GM12873 (cell line): Measurements from ENCODE around the gene MAD1L1.

Experiments
- TF ChIP-seq, protein P1 (sequence below): IDR thresholded peaks from 2 replicates; pipeline ENCODE4 v1.5.1; 2012; ENCODE audit warnings: low read depth, mild to moderate bottlenecking, moderate library complexity, low read length, control low read depth; ENCODE audit not compliant: insufficient read depth; ENCODE audit errors: missing control alignments

Gene MAD1L1

DNA sequence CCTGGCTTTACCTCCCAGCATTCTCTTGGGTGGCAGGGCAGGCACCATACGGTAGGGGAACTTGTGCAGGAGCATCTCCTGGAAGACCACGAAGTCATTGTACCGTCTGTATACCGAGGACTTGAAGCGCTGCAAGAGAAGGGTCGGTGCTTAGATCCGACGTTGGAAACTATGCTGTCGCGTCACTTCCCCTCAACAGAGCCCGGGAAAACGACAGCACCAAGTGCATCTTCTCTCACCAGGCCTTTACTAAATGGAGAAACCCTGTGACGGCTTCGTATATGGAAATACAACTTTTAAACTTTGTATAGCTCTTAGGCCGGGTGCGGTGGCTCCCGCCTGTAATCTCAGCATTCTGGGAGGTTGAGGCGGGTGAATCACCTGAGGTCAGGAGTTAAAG, 42.4 kb upstream of the MAD1L1 start:
- TF ChIP-seq, protein P1, sequence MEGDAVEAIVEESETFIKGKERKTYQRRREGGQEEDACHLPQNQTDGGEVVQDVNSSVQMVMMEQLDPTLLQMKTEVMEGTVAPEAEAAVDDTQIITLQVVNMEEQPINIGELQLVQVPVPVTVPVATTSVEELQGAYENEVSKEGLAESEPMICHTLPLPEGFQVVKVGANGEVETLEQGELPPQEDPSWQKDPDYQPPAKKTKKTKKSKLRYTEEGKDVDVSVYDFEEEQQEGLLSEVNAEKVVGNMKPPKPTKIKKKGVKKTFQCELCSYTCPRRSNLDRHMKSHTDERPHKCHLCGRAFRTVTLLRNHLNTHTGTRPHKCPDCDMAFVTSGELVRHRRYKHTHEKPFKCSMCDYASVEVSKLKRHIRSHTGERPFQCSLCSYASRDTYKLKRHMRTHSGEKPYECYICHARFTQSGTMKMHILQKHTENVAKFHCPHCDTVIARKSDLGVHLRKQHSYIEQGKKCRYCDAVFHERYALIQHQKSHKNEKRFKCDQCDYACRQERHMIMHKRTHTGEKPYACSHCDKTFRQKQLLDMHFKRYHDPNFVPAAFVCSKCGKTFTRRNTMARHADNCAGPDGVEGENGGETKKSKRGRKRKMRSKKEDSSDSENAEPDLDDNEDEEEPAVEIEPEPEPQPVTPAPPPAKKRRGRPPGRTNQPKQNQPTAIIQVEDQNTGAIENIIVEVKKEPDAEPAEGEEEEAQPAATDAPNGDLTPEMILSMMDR = no peak

DNA sequence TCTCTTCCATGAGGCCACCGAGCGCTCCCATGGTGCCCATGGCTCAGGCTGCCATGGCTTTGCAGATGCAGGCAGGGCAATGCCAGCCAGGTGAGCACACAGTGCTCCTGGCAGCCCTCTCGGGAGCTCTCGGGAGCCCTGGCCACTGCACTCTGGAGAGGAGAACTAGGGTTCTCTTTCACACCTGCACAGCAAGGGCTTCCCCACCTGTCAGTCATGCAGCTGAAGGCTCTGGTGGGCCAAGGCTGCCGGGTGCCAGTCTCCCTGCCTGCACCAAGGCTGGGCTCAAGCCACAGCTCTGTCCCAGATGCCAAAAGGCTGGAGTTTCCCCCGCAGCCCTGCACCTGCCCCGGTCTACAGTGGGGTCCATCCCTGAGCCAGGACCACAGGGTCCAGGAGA, 41.9 kb upstream of the MAD1L1 start:
- TF ChIP-seq, protein P1 = no peak

DNA sequence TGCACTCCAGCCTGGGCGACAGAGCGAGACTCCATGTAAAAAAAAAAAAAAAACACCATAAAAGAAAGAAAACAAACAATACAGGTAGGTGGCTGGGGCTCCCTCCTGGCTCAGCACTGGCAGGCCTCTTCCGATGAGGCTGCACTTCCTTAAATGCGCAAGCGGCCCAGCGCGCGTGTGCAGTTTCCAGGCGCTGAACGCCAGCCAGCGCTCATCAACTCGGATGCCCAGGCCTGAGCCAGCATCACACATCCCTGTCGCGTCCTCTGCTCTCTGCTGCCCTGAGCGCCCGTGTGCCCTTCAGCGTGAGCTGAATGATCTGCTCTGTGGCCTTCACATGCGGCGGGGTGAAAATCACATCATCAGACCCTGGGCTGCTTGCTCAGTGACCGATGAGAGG, 41.1 kb upstream of the MAD1L1 start:
- TF ChIP-seq, protein P1 = no peak

DNA sequence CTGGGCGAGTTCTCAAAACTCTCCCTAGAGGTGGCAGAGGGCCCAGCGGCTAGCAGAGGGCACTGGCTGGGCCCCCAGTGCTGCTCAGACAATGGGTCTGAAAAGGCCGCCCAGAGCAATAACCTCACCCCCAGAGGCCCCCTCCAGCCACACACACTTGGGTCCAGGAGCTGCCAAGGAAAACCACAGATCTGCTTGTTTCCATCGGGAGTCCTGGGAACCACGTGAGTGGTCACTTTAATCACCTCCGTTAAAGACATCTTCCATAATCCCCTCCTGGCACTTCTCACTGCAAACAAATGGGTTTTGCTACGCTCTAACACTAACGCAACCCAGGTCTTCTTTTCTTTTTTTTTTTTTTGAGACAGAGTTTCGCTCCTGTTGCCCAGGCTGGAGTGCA, 39.3 kb upstream of the MAD1L1 start:
- TF ChIP-seq, protein P1 = no peak

DNA sequence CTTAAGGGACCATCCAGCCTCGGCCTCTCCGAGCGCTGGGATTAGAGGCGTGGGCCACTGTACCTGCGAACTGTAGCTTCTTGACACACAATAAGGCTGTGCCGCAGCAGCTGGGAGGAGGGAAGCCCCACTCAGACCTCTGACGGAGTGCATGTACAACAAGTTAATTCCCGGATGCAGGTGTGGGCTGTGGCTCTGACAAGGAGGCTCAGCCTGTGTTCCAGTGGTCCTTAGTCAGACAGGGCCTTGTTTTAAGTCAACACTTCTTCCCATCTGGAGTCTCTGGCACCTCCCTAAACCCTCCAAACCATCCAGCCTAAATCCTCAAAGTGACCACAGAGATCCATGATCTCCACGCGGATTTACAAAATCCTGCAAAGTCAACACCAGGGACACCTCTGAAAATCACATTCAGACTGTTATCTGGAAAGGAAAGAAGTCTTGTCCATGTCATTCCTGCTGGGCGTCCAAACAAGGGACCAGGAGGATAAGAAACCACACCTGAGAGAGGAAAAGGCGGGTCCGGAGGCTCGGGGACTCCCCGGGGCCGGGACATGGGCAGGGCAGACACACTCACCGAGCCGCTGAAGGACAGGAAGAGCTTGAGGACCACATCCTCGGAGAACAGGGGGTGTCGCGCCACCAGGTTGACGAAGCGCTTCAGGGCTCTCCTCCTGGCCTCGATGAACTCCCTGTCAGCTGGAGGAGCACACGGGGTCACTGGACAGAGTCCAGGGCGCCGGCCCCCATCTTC, 38.7 kb upstream of the MAD1L1 start:
- TF ChIP-seq, protein P1 = no peak

DNA sequence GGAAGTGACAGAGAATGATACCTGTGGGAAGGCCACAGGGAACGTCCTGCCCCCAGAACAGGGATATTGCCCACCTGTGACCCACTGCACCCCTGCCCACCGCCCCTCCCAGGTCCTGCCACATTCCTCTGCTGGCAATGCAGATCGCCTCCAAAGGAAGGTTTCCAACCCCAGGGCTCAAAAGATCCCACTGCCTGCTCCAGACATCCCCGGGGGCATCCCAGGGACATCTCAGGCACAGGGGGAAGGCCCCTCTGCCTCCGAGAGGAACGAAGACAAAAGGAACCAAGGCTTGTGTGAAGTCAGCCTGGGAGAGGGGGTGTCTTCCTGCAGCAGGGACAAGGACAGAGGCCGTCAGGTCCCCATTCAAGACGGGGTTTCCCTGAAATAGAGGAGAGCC, 37.8 kb upstream of the MAD1L1 start:
- TF ChIP-seq, protein P1 = no peak

DNA sequence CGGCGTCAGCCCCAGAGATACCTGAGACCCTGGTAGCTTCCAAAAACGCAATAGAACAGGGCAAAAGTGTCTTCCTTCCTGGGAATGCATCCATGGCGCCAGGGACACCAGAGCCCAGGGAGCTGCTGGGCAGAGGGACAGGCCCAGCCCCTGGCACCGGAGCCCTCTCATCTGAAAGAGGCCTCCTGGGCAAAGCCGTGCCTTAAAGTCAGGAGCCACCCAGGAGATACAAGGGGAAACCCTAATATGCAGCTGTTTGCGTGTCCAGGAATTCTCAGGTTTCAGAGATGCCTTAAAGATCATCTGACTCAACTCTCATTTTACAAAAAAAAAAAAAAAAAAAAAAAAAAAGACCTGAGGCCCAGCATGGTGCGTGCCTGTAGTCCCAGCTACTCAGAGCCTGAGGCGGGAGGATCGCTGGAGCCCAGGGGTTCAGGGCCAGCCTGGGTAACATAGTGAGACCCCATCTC, 37.3 kb upstream of the MAD1L1 start:
- TF ChIP-seq, protein P1 = no peak
